GM18909 (cell line): Measurements from ENCODE around the gene RAP1A.
"Not testable (repeated sequence)": the region's sequence is repeated elsewhere in the genome, so short reads cannot be mapped to it uniquely, and the experiment has no call there.

ENCODE experiments used
- ATAC-seq: cut with Tn5 transposase; IDR thresholded peaks from one replicate; pipeline ENCODE4 v1.9.1; 2021; ENCODE audit warnings: mild to moderate bottlenecking; ENCODE audit not compliant: unreplicated experiment, poor library complexity

Gene RAP1A

GRCh38 chr1:111596499-111596898 lies 23.1 kb upstream of the RAP1A start:
- no peak for ATAC-seq

DNA sequence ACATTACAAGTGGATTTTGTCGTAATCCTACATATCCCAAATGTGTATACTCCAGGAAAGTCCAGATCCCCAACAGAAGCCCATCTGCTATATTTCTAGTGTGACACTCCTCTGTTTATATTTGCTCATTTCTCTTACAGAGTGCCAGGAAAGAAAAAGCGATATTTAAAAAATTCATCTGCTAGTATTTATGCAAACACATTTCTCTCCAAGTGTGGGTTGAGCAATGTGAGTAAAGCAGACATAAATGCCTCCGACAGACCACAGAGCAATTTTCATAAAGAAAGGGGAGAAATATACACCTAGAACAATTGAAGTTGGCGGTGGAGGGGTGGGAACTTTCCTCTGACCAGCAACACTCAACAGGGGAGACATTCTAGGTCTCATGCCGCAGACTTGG lies 22.2 kb upstream of the RAP1A start:
- no peak for ATAC-seq

DNA sequence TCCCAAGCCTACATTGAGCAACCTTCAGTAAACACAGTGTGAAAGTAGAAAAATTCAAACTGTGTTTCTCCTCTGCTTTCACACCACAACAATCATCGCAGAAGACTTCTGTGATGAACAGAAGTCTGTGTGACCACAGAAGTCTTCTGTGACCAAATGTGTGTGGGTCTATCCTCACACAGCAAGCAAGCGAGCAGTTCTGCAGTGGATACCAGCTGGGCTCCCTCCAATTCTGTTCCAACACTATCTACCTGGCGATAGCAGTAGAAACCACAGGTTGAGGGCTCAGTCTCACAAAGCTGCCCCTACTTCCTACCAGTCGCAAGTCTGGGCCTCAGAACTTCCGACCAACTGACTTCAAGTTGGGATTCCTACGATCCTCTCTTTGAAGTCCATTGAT lies 21.0 kb upstream of the RAP1A start:
- no peak for ATAC-seq

- peak; percentile 7 for ATAC-seq
These were observed 19.6 kb upstream of the RAP1A start for GRCh38 chr1:111599781-111600693.

DNA sequence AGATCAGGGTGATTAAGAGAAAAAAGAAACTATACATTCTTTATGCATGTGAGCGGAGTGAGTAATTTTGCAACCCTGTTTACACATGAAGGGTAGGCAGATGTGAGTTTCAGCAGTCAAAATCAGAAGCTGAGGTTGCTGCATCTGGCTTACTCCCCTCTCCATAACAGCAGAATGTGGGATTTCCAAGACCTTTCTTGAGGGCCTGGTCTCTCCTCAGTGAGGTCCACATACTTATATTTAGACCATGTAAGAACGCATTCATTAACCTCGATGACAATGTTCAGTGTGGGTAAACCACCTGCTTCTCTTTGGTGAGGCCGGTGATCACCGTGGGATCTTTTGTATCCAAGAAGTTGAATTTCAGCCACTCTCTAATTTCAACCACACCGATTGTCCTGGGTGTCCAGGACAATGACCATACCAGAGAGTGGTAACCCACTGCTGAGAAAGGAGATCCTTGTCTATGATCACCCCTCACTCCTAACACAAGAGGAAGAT lies 18.7 kb upstream of the RAP1A start:
- ATAC-seq, result peak; percentile 67

DNA sequence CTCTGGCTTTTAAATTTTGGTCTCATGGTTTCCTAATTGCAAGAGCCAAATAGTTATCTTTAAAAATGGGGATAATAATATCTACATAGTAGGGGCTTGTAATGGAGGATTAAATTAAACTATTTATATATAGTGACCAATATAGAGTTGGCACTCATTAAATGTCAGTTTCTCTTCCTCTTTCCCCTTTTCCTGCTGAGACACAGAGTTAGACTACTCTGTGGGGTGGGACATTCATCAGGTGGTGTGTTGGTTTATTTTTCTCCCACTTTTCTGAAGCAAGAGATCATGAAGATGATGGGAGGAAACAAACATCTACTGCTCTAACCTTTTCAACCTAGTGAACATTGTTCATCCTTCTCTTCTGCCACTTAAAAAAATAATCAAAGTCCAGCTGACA lies 17.3 kb upstream of the RAP1A start:
- no peak for ATAC-seq

DNA sequence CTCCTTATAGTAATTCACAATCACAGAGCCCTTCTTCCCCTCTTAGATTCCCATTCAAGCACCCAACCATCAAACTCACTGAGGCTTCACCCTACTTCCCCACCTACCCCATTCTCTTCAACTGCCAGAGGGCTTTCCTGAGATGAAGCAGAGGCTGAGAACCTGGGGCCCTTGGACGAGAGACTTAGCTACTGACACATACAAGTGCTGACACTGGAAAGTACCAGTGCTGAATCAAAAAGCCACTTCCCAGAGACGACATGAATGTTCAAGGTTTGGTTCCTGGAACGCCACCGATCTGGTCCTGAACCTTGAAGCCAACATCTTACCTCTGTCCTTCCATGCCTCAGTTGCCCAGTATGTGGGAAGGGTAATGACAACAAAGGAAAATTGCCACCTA lies 16.6 kb upstream of the RAP1A start:
- ATAC-seq, result no peak

DNA sequence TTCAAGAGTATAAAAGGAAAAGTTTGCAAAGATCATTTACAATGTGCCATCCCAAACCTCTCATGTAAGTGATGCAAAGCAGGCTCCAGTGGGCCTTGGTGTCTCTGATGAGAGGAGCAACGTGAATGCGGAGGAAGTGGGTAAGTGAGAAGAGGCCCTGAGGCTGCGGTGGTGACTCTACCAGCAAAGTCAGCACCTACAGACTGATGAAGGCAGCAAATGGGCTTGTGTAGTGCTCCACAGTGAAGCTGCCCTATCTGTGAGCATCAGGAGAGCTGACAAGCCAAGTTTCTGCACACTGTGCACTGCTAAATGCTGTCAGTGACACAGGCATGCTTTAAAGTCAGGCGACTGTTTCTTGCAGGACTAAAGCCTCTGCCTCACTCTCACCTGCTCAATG lies 15.6 kb upstream of the RAP1A start:
- ATAC-seq, result peak; percentile 36

- no peak for ATAC-seq
These were observed 14.7 kb upstream of the RAP1A start for GRCh38 chr1:111604931-111605330.

- ATAC-seq, result no peak
These were observed 14.0 kb upstream of the RAP1A start for GRCh38 chr1:111605576-111605975.

DNA sequence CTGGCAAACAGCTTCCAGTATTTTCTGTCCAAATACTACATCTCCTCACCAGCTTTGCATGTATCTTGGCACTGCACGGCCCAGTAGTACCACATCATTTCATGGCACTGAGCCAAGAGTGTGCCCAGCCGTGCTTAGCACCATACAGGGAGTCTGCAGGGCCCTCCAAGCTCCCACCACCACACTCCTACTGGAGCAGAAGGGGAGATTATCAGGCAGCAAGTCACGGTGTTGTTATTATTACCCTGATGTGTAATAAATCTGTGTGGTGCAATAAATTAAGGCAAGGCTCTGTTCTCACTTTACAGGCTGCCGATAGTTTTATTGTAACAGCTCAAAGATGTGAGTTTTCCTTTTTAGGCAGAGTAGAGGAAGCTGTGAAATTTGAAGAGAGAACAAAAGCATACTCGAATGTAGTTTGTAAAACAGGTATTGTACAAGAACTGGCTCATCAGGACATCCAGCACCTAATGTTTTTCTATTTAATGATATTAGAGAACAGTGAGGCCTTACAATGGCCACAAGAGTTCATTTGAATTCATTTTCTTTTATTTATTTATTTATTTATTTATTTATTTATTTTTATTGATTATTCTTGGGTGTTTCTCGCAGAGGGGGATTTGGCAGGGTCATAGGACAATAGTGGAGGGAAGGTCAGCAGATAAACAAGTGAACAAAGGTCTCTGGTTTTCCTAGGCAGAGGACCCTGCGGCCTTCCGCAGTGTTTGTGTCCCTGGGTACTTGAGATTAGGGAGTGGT lies 13.0 kb upstream of the RAP1A start:
- not testable (repeated sequence) for ATAC-seq

DNA sequence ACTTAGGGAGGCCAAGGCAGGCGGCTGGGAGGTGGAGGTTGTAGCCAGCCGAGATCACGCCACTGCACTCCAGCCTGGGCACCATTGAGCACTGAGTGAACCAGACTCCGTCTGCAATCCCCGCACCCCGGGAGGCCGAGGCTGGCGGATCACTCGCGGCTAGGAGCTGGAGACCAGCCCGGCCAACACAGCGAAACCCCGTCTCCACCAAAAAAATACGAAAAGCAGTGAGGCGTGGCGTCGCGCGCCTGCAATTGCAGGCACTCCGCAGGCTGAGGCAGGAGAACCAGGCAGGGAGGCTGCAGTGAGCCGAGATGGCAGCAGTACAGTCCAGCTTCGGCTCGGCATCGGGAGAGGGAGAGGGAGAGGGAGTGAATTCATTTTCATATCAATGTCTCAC lies 11.1 kb upstream of the RAP1A start:
- not testable (repeated sequence) for ATAC-seq

DNA sequence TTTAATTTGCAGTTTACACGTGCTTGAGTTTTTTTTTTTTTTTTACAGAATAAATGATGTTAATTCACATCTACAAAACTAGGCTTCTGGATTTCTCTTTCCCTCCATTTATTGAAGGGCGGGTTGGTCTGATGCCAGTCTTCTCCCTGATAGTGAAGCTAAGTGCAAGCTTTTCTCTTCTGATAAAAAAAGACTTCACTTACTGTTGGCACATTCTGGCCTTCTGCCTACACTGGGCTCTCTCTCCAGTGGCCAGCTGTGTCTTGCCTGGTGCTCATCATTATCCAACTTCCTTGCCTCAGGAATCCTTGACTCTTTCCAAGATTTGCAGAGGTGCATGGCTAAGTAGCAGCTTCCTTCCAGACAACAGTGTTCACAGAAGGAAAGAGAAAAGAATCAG lies 7.6 kb upstream of the RAP1A start:
- no peak for ATAC-seq

DNA sequence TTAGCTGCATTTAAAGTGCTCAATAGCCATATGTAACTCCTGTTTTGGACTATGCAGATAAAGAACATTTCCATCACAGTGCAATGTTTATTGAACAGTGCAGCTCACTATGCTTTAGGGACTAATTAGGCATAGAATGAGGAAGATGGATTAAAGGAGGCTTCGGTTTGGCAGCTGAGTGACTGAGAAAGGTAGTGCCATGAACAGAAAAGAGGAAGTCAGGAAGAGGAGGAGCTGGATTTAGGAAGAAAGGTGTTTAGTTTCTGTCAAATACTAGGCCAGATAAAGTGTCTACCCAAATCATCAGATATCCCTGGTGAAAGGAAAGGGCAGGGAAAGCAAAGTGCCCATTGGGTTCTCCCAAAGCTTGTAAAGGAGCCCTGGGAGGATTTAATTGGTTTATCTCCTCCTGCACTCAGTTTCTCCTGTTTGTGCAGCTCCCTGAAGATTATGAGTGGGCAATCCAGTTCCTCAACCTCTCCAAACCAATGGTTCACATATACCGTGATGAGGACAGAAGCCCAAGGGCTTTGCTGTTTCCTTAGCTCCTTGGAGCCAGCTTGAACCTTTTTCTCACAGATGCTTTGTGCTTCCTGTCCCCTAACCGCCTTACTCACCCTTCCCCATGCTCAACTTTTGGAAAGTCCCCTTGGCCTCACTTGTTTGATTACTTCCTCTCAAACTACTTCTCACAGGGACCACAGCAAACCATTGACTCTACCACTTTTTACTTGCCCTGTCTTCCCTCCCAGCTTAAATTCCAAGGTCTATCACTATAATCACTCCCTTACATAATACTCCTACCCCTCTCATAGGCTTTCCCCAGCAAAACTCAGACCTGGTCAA lies 3.5 kb upstream of the RAP1A start:
- peak; percentile 49 for ATAC-seq

GRCh38 chr1:111618081-111618480 lies 1.5 kb upstream of the RAP1A start:
- no peak for ATAC-seq

GRCh38 chr1:111618961-111619634 lies 491 bp upstream of the RAP1A start:
- peak; percentile 4 for ATAC-seq

DNA sequence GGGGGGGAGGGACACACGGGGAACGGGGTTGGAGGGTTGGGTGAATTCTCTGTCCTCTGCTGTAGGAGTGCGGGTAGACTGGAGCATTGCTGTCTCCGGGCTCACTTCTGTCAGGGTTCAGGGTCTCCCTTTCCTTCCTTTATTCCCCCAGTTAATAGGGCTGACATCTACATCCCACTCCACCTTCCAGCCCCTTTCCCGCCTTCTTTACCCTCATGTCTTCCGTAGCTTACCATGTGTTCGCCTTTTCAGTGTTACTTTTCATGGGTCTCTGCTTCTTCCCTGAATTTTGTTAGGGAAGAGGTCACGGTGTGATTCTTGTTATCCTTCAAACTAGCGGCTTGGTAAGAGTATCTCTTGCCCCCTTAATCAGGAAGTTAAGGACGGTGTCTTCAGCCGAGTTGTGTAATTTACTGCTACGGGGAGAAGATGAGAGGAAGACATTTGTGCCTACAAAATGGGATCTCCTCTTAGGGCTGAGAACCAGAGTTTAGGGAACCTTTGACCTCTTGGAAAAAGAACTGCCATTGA lies 917 bp downstream of the RAP1A start:
- peak; percentile 16 for ATAC-seq

DNA sequence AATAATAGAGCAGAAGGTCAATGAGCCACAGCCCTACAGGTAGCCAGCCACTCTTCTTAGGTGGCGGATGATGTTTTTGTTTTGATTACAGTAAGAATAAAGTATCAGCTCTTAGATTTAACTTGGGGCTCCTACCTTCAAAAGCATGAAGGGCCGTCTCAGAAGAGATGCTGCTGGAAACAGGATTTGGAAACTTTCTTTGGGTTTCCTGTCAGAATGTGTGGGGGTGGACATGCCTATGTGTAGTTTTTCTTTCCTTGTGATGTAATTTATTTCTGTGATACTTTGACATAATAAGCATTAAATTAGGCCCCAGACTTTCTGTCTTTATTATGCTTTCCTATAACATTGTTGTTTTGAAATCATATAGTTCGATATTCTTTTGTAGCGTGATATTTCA lies 1.5 kb downstream of the RAP1A start:
- ATAC-seq, result no peak

DNA sequence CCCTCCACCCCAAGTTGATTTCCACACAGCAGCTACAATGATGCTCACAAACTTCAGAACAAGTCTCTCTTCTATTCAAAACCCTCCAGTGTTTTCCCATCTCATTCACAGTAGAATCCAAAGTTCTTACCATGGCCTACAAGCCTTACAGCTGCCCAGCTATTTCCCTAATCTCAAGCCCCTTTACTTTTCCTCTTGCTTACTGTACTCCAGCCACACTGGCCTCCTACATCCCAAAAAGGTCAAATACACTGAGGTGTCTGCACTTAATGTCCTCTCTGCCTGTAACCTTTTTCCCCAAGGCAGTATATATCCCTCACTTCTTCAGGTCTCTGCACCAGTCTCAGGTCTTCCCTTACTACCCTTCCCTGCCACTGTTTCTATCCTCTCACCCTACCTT lies 2.6 kb downstream of the RAP1A start:
- no peak for ATAC-seq

DNA sequence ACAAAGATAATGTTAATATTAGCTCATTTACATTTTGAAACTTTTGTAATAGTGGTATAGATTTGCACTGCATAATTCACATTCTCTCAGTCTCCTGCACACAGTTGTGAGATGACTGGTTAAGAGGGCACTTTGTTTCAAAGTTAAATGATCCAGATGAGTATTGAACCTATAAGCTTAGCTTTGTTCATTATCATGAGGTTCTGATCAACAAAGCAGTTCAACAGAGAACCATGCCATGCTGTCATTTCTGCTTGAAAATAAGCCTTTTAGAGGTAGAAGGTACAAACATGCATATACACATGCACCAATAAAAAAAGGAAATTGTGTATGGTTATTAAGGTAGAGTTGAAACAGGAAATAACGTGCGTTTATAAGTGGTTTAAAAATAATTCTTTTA lies 4.8 kb downstream of the RAP1A start:
- ATAC-seq, result no peak
